GM12865 (cell line): ENCODE measurements around the gene PRPS1.

Experiments
- DNase-seq: peaks from one replicate; pipeline ENCODE4 v3.0.0; 2010; ENCODE audit warnings: low read depth
- H3K4me3 ChIP-seq: 2 replicates; pipeline ENCODE4 v1.5.1; 2011; ENCODE audit warnings: mild to moderate bottlenecking, low read depth, low read length, control low read depth
- TF ChIP-seq, protein P1 (sequence below): IDR thresholded peaks from 2 replicates; pipeline ENCODE4 v1.5.1; 2011; ENCODE audit warnings: low read length, control low read depth, low read depth, inconsistent platforms; ENCODE audit not compliant: insufficient read depth; ENCODE audit errors: missing control alignments

PRPS1 gene

GRCh38 chrX:107628662-107629539 is 591 bp downstream of the PRPS1 start:
- TF ChIP-seq, protein P1, sequence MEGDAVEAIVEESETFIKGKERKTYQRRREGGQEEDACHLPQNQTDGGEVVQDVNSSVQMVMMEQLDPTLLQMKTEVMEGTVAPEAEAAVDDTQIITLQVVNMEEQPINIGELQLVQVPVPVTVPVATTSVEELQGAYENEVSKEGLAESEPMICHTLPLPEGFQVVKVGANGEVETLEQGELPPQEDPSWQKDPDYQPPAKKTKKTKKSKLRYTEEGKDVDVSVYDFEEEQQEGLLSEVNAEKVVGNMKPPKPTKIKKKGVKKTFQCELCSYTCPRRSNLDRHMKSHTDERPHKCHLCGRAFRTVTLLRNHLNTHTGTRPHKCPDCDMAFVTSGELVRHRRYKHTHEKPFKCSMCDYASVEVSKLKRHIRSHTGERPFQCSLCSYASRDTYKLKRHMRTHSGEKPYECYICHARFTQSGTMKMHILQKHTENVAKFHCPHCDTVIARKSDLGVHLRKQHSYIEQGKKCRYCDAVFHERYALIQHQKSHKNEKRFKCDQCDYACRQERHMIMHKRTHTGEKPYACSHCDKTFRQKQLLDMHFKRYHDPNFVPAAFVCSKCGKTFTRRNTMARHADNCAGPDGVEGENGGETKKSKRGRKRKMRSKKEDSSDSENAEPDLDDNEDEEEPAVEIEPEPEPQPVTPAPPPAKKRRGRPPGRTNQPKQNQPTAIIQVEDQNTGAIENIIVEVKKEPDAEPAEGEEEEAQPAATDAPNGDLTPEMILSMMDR = no peak
- peak; percentile 62 for DNase-seq
- peak overlapping the region; percentile 82 for H3K4me3 ChIP-seq

DNA sequence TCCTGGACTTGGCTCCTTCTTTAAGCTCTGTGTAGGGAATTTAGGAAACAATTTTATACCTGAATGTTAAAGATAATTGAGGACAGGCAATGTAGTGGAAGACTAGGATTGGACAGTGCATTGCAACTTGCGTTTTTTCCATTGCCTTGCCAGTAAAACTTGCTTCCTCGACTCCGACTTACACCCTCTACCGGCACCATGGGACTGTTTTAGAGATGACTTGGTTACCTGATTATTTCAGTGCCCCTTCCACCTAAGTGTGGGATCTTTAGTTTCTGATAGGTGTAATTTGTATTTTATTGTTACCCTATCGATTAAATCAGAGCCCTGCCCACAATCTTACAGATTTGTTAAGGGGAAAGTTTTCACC is 1.2 kb downstream of the PRPS1 start:
- TF ChIP-seq, protein P1 = no peak
- H3K4me3 ChIP-seq = peak overlapping the region; percentile 82
- peak; percentile 19 for DNase-seq

DNA sequence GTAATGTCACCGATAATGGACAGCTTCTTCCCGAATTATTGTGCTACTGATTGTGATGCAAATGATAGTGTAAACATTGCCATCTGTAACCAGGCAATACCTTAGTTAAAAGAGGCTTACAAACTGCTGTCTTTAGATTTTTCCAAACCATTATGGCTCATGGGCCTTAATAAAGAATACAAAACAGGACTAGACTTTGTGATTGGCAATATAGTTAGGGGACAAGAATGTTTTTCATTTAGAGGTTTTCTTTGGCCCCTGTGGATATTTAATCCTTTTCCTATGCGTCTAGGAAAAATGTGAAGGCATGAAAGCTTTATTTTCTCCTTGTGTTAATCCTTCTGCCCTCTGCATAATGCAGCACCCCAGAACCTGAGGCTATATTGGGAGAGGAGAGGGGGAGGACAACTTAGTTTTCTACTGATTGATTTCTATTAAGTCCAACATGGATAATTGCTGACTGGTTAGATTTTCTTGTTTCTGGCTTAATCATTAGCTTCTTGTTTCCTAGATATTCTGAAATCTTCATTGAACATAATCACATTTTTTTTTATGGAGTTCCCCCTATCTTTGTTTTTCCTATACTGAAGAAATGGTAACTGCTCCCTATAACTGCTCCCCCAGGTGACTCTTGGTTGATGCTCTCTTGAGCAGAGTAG is 1.9 kb downstream of the PRPS1 start:
- no peak for DNase-seq
- TF ChIP-seq, protein P1 = no peak
- H3K4me3 ChIP-seq = peak overlapping the region; percentile 82

- DNase-seq = no peak
- no peak overlapping the region for H3K4me3 ChIP-seq
- TF ChIP-seq, protein P1 = no peak
Measured at GRCh38 chrX:107632346-107632745, 4.0 kb downstream of the PRPS1 start.

DNA sequence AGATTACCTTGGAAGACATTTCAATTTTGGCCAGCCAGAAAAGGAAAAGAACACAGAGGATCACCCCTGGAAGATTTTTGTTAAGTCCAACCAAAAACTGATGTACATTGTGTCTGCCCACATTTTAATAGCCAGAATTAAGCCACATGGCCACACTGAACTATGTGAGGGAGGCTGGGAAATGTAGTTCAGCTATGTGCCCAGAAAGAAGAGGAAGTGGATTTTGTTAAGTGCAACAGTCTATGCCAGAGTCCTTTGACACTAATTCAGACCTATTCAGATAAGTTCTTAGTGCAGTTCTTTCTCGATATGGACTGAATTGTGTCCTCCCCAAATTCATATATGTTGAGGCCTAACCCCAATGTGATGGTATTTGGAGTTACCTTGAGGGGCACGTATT is 18.4 kb downstream of the PRPS1 start:
- no peak overlapping the region for H3K4me3 ChIP-seq
- DNase-seq = no peak
- TF ChIP-seq, protein P1 = no peak

- DNase-seq = no peak
- no peak overlapping the region for H3K4me3 ChIP-seq
Measured at GRCh38 chrX:107648332-107648731, 20.0 kb downstream of the PRPS1 start.

More at GRCh38 chrX:107648332-107648731, 20.0 kb downstream of the PRPS1 start:
- TF ChIP-seq, protein P1 = no peak
